HG02571 (cell line): ENCODE data around the gene CLSTN1.

ENCODE experiments used
- ATAC-seq: cut with Tn5 transposase; IDR thresholded peaks from one replicate; pipeline ENCODE4 v1.9.1; 2021; ENCODE audit warnings: mild to moderate bottlenecking, moderate library complexity; ENCODE audit not compliant: unreplicated experiment

CLSTN1 gene

GRCh38 chr1:9732123-9732971 lies 91.4 kb downstream of the CLSTN1 start:
- ATAC-seq, result no peak

- ATAC-seq, result no peak
These were observed 92.2 kb downstream of the CLSTN1 start for GRCh38 chr1:9731561-9731960.

GRCh38 chr1:9731051-9731537 lies 92.7 kb downstream of the CLSTN1 start:
- ATAC-seq, result no peak

- ATAC-seq, result no peak
These were observed 93.5 kb downstream of the CLSTN1 start for GRCh38 chr1:9730096-9730901.

- no peak for ATAC-seq
These were observed 94.2 kb downstream of the CLSTN1 start for GRCh38 chr1:9729523-9729922.

GRCh38 chr1:9728451-9729295 lies 95.1 kb downstream of the CLSTN1 start:
- ATAC-seq, result no peak

GRCh38 chr1:9726905-9727595 lies 96.7 kb downstream of the CLSTN1 start:
- ATAC-seq, result no peak

GRCh38 chr1:9726406-9726805 lies 97.4 kb downstream of the CLSTN1 start:
- ATAC-seq, result no peak

- no peak for ATAC-seq
These were observed 98.9 kb downstream of the CLSTN1 start for GRCh38 chr1:9724706-9725476.

GRCh38 chr1:9723926-9724325 lies 99.8 kb downstream of the CLSTN1 start:
- no peak for ATAC-seq

- no peak for ATAC-seq
These were observed 100.5 kb downstream of the CLSTN1 start for GRCh38 chr1:9723068-9723805.

- ATAC-seq, result no peak
These were observed 101.4 kb downstream of the CLSTN1 start for GRCh38 chr1:9722378-9722749.

GRCh38 chr1:9721606-9722377 lies 102.0 kb downstream of the CLSTN1 start:
- ATAC-seq, result no peak

GRCh38 chr1:9720785-9721605 lies 102.8 kb downstream of the CLSTN1 start:
- ATAC-seq, result no peak

- no peak for ATAC-seq
These were observed 103.6 kb downstream of the CLSTN1 start for GRCh38 chr1:9719978-9720722.

GRCh38 chr1:9718006-9718680 lies 105.6 kb downstream of the CLSTN1 start:
- no peak for ATAC-seq
